Pons (tissue), 1 donor: ENCODE measurements around the gene MAZ.
"Not testable (repeated sequence)": the region's sequence is repeated elsewhere in the genome, so short reads cannot be mapped to it uniquely, and the experiment has no call there.

Source experiments
- DNase-seq: peaks from one replicate; pipeline ENCODE4 v3.0.0-alpha.2; 2016; ENCODE audit warnings: low spot score

Gene MAZ

DNA sequence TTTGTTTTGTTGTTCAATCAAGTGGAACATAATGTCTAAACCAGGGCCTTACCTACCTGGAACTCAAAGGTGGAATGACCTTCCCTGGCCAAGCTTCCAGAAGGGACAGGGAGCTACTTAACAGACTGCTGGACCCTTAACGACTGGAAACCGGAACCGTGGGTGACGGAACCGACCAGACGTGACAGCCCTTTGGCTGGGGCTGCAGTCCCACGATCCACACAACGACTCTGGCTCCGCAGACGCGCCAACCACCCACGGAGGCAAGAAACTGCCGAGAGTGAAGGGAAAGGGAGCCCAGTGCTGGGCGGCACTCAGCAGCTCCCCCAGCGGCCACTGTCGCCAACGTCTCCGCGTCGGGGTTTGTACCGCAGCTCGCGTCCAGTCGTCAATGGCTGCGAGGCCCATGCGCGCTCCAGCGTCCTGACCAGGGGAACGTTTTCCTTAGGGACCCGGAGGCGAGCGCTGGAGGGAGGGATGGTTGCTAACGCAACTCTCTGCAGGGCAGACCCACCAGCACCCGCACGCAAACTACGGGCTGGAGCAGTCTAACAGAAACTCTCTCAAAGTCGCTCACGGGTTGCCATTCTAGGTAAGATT is 21.3 kb upstream of the MAZ start:
- DNase-seq, result no peak

DNA sequence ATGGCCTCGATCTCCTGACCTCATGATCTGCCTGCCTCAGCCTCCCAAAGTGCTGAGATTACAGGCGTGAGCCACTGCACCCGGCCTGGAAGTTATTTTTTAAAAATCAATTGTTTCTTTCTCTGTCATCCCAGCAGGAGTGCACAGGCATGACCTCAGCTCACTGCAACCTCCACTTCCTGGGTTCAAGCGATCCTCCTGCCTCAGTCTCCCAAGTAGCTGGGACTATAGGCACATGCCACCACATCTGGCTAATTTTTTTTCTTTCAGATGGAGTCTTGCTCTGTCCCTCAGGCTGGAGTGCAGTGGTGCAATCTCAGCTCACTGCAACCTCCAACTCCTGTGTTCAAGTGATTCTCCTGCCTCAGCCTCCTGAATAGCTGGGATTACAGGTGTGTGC is 19.2 kb upstream of the MAZ start:
- not testable (repeated sequence) for DNase-seq

DNA sequence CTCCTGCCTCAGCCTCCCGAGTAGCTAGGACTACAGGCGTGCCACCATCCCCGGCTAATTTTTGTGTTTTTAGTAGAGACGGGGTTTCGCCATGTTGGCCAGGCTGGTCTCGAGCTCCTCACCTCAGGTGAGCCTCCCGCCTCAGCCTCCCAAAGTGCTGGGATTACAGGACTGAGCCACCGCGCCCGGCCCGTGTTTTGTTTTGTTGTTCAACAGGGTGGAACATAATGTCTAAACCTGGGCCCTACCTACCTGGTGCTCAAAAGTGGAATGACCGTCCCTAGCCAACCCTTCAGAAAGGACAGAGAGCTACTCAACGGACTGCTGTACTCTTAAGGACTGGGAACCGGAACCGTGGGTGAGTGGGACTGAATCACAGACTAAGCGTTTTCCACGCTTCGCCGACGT is 16.6 kb upstream of the MAZ start:
- DNase-seq, result no peak

DNA sequence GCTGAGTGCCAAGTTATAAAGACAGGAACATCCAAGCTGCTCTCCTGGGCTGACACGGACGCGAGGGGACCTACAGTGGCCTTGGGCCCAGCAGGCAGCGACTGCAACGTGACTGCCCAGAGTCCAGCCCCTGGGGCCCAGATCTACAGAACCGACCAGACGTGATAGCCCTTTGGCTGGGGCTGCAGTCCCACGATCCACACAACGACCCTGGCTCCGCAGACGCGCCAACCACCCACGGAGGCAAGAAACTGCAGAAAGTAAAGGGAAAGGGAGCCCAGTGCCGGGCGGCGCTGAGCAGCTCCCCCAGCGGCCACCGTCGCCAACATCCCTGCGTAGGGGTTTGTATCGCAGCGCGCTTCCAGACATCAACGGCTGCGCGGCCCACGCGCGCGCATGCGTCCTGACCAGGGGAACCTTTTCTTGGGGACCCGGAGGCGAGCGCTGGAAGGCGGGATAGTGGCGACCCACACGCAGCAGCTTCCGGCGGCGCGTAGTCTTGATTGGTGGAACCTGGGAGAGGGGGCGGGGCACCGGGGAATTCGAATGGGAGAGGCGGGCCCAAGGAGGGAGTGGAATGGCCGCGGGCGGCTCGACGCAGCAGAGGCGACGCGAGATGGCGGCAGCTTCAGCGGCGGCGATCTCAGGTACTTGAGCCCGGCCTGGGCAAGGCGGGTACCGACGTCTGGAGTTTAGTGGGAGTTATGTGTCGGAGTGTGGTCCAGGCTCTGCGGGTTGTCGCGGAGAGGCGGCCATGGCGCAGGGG is 16.0 kb upstream of the MAZ start, which contains the start of gene KIF22:
Gene KIF22 (plus strand): TSS at position 569 of the 766 bp plus-strand sequence. CDS start 9 bp downstream, at position 578.
- peak; percentile 98 for DNase-seq

DNA sequence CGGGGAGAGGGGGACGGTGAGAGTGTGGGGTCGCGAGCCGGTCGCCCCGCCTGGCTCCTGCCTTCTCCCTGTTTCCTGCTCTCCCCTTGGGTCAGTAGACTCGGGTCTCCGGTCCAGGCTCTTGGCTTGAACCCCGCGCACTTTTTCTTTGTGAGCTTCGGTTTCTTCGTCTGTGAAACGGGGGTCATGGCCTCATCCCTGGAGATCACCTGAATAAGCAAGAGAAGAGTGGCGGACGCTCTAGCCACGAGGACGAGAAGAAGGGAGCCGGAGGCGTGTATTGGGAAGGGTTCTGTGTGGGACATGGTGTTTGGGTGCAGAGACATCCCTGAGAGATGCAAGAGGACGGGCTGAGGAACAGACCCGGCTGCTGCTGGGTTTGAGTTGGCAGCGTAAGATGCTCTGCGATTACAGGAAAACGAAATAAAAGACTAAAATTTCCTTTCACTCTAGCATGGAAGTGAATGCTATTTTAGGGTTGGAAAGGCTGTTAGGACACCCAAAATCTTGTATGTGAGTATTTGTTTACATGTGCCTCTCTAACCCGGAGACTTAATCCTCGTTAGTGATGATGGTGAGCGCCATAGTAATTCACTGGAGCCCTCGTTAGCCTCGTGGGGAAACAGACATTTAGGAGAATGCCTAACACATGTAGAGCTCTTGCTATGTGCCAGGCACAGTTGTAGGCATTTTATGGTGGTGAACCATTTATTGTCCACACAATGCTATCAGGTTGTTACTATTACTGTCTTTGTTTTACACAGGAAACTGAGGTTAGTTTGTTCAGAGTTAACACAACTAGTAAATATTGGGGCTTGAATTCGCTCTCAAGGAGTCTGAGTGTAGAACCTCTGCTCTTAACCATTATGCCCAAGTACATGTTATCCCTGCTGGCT is 15.1 kb upstream of the MAZ start:
- no peak for DNase-seq

DNA sequence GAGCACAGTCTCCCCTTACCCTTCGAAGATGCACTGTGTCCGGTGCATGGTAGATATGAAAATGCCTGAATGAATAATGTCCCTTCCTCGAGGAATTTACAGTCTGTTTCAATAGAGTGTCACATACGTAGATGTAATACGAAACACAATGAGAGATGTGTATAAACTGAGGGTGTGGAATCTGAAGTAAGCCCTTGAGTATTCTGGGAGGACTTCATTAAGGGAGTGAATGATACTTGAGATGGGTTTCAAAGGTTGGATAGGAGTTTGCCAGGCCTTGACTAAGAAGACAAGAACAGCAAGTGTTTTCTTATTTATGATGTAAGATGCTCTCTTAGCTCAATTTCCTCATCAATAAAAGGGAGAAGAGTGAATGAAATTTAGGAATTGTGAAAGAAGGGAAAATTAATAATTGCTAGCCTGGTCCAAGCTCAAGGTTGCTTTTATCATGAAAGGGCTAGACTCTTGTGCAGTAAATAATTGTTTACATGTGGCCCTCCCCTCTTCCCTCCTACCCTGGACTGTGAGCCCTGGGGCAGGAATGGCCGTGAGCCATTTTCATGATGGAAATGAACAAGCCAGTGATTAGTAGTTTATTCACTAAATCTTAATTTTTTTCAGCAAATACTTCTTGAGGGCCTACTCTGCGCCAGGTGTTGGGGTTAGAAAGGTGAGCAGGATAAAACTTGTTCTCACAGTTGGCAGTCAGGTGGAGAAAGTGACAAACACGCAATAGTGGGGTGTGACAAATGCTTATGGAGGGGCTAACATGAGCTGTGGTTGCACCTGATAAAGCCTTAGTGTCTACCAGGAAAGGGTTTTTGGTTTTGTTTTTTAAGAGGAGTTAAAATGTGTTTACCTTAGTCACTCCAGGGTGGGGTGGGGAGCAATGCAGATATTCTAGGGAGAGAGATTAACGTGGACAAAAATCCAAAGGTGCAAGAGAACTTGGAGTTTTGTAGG is 14.2 kb upstream of the MAZ start:
- no peak for DNase-seq

DNA sequence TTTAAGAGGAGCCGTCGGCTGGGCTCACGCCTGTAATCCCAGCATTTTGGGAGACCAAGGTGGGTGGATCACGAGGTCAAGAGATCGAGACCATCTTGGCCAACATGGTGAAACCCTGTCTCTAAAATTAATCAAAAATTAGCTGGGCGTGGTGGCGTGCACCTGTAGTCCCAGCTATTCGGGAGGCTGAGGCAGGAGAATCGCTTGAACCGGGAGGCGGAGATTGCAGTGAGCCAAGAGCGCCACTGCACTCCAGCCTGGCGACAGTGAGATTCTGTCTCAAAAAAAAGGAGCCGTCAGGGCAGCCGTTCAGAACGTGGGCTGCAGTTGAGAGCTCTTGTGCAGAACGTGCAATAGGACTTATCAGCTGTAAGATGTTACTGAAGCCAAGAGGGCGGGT is 13.2 kb upstream of the MAZ start:
- not testable (repeated sequence) for DNase-seq

DNA sequence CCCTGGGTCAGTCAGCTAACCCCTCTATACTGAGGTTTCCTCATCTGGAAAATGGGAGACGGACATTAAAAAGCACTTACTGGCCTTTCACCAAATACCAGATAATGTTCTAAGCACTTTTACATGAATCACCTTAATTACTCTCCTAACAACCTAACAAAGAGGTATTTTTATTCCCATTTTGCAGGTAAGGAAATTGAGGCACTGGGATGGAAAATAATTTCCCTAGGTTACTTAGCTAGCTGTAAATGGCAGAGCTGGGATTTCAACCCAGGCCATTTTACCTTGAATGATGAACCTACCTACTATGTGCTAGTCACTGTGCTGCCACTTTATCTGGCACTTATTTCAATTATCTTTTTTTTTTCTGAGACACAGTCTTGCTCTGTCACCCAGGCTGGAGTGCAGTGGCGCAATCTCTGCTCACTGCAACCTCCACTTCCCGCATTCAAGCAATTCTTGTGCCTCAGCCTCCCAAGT is 12.1 kb upstream of the MAZ start:
- DNase-seq, result no peak

DNA sequence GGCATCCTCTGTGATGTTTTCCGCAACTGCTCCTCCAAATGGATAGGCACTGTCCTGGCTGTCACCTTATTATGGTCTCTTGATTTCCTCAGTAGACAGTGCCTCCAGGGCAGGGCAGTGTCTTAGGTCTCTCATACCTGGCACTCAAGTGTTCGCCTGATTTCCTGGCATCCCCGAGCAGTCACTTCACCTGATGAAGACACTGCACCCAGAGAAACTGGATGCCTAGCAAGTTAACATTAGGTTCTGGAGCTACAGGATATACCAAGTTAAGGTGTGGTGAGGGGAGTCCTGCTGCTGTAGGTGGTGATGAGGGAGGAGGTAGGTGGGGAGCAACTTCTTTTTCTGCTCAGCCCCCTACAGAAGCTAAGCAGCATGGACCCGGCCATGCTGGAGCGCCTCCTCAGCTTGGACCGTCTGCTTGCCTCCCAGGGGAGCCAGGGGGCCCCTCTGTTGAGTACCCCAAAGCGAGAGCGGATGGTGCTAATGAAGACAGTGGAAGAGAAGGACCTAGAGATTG is 3.9 kb upstream of the MAZ start:
- no peak for DNase-seq

DNA sequence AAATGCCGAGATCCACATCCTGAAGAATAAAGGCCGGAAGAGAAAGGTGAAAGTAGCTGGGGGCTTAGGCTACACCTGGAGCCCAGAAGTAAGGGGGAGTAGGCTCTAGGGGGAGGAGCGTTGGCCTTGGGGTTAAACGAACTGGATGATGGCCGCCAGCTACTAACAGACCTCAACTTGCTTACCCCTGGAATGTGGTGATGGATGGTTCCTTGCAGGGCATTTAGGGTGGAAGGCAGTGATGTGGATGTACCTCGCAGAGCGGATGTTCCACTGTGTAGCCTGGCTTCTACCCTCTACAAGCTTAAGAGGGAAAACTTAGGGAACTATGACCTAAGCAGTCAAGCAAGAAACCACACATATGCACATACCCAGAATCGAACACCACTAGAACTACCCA is 2.3 kb upstream of the MAZ start:
- DNase-seq, result no peak

DNA sequence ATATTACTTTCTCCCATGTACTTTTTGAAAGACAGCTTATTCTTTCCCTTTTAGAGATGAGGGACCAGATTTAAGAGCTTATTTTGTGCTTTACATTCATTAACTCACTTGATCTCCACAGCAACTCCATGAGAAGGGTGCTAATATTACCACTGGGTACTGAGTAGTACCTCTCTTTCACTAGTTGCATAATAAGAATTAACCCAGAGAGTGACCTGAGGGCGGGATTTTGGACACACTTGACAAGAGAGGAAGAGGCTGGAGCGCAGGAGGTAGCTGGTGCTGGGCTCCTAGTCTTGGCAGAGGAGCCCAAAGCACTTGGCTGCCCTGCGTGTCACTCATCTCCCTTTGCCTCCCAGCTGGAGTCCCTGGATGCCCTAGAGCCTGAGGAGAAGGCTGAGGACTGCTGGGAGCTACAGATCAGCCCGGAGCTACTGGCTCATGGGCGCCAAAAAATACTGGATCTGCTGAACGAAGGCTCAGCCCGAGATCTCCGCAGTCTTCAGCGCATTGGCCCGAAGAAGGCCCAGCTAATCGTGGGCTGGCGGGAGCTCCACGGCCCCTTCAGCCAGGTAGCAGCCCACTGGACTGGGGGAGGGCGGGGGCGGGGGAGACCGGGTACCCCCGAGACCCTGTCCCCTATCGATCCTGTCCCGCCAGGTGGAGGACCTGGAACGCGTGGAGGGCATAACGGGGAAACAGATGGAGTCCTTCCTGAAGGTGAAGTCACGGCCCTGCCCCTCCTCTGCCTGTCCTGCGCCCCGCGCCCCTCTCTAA is 1.7 kb upstream of the MAZ start:
- no peak for DNase-seq

DNA sequence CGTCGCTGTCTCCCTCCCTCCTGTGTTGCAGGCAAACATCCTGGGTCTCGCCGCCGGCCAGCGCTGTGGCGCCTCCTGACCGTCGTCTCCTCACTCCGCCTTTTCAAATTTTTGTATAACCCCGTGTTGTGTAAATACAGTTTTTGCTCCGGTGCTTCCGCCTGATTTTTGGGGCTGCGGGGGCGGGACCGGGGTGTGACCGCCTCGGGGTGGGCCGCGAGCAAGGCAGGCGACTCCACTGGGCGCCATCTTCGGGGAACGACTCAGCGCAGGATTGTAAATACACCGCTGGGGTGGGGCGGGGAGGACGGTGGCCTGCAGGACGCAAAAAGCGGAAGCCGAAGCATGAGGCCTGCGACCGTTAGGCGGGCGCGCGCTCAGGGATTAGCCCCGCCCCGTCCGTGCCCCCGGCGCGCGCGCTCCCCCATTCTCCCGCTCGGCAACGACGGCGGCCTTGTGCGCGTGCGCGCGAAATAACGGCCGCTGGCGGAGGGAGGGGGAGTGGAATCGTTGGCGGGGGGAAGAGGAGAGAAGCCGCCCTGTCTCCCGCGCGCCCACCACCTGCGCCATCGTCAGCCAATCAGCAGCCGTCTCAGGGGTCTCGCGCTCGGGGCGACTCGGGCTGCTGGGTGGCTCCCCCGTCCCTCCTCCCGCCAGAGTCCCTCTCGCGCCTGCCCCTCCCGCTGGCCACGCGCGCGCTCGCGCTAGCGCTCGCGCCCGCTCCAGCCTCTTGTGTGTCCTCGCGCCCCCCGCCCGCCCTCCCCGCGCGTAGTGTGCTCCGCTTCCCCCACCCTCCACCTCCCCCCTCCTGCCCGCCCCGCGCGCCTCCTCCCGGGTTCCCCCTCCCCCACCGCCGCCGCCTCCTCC is 864 bp upstream of the MAZ start:
- DNase-seq, result peak; percentile 94

DNA sequence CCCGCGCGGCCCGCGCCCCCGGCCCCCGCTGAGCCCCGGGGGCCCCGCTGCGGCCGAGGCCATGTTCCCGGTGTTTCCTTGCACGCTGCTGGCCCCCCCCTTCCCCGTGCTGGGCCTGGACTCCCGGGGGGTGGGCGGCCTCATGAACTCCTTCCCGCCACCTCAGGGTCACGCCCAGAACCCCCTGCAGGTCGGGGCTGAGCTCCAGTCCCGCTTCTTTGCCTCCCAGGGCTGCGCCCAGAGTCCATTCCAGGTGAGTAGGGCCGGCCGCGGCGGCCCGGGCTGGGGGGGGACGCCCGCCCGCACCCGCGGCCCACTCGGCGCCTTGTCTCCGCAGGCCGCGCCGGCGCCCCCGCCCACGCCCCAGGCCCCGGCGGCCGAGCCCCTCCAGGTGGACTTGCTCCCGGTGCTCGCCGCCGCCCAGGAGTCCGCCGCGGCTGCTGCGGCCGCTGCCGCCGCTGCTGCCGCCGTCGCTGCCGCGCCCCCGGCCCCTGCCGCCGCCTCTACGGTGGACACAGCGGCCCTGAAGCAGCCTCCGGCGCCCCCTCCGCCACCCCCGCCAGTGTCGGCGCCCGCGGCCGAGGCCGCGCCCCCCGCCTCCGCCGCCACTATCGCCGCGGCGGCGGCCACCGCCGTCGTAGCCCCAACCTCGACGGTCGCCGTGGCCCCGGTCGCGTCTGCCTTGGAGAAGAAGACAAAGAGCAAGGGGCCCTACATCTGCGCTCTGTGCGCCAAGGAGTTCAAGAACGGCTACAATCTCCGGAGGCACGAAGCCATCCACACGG is 504 bp downstream of the MAZ start:
- DNase-seq, result no peak

DNA sequence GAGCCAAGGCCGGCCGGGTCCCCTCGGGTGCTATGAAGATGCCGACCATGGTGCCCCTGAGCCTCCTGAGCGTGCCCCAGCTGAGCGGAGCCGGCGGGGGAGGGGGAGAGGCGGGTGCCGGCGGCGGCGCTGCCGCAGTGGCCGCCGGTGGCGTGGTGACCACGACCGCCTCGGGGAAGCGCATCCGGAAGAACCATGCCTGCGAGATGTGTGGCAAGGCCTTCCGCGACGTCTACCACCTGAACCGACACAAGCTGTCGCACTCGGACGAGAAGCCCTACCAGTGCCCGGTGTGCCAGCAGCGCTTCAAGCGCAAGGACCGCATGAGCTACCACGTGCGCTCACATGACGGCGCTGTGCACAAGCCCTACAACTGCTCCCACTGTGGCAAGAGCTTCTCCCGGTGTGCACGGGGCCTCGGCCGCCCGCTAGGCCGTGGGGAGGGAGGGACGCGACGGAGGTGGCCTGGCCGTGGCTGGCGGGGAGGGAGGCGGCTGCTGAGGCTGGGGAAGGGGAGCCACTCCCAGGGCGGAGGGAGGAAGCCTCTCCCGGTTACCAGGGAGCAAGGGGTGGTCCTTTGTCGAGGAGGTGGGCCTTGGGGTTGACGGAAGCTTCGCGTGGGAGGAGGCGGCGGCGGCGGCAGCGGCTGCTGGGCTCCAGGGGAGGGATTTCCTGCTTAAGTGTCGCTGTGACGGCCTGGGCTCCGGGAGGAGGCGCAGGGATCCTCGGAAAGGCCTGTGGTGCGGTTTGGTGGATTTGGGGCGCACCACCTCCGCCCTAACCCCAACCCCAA is 1.3 kb downstream of the MAZ start:
- DNase-seq, result peak; percentile 87

DNA sequence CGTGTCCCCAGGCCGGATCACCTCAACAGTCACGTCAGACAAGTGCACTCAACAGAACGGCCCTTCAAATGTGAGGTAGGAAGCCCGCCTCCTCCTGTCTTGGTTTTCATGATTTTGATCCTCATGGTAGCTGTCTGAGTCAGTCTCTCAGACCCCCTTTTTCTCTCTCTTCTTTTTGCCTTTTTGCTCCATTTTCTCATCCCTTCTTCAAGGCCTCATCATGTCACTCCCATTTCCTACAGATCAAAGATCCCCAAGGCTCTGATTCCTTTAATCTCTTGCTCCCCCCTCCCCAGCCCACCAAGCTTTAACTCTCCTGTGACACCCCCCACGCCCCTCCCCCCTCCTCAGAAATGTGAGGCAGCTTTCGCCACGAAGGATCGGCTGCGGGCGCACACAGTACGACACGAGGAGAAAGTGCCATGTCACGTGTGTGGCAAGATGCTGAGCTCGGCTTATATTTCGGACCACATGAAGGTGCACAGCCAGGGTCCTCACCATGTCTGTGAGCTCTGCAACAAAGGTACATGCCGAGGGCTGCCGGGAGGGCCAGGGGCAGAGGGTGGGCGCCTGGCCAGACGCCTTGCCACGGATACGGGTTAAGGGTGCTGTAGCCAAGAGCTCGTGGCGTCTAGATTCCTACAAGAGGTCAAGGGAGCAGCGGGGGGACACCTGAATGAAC is 2.0 kb downstream of the MAZ start:
- DNase-seq, result no peak

DNA sequence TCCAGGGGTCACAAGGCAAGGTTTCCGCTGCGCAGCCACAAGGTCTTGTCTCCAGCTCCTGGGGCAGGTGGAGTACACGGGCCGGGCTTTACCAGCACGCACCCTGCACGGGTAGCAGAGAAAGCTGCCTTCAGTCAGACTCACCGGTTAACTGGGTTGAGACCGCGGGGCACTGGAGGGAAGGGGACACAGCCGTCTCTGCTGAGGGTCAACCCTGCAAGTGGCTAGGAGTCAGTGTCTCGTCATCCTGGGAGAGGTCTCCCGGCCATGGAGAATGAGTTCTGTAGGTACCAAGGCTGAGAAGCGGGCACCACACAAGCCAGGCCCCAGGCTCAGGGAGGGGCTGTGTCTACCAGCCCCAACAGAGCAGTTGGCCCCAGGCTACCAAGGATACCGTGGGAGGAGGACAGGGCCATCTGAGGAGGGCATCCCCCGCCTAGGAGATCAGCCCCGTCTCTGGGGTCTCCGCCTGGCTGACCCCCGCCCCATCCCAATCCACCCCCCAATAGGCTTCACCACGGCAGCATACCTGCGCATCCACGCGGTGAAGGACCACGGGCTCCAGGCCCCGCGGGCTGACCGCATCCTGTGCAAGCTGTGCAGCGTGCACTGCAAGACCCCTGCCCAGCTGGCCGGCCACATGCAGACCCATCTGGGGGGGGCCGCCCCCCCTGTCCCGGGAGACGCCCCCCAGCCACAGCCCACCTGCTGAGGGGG is 2.9 kb downstream of the MAZ start:
- DNase-seq, result no peak
